ENCODE measurements around the gene GALNT16.

- TF ChIP-seq ZFP30 (CRISPR knock-in tag; IDR thresholded peaks at IDR 0.05) (no peak), ESRRG (CRISPR knock-in tag; IDR thresholded peaks at IDR 0.05) (no peak), GLIS3 (CRISPR knock-in tag; IDR thresholded peaks at IDR 0.05) (no peak), ISL1 (CRISPR knock-in tag; IDR thresholded peaks at IDR 0.05) (no peak), RARB (CRISPR knock-in tag; IDR thresholded peaks at IDR 0.05) (no peak), TCF4 (CRISPR knock-in tag; IDR thresholded peaks at IDR 0.05; ENCODE audit: borderline replicate concordance) (no peak), ZNF565 (CRISPR knock-in tag; conservative IDR thresholded peaks at IDR 0.05; ENCODE audit: low read depth) (no peak), OSR1 (CRISPR knock-in tag; IDR thresholded peaks at IDR 0.05) (no peak), SNAI2 (CRISPR knock-in tag; IDR thresholded peaks at IDR 0.05) (no peak)
- TF ChIP-seq, protein P1, sequence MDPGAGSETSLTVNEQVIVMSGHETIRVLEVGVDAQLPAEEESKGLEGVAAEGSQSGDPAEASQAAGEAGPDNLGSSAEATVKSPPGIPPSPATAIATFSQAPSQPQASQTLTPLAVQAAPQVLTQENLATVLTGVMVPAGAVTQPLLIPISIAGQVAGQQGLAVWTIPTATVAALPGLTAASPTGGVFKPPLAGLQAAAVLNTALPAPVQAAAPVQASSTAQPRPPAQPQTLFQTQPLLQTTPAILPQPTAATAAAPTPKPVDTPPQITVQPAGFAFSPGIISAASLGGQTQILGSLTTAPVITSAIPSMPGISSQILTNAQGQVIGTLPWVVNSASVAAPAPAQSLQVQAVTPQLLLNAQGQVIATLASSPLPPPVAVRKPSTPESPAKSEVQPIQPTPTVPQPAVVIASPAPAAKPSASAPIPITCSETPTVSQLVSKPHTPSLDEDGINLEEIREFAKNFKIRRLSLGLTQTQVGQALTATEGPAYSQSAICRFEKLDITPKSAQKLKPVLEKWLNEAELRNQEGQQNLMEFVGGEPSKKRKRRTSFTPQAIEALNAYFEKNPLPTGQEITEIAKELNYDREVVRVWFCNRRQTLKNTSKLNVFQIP (CRISPR knock-in tag; IDR thresholded peaks at IDR 0.05; ENCODE audit: borderline replicate concordance, low read depth): no peak
- TF ChIP-seq, protein P2, sequence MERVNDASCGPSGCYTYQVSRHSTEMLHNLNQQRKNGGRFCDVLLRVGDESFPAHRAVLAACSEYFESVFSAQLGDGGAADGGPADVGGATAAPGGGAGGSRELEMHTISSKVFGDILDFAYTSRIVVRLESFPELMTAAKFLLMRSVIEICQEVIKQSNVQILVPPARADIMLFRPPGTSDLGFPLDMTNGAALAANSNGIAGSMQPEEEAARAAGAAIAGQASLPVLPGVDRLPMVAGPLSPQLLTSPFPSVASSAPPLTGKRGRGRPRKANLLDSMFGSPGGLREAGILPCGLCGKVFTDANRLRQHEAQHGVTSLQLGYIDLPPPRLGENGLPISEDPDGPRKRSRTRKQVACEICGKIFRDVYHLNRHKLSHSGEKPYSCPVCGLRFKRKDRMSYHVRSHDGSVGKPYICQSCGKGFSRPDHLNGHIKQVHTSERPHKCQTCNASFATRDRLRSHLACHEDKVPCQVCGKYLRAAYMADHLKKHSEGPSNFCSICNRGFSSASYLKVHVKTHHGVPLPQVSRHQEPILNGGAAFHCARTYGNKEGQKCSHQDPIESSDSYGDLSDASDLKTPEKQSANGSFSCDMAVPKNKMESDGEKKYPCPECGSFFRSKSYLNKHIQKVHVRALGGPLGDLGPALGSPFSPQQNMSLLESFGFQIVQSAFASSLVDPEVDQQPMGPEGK (CRISPR knock-in tag; IDR thresholded peaks at IDR 0.05; ENCODE audit: borderline replicate concordance): no peak
Observed at GRCh38 chr14:69237142-69237541, 22.8 kb upstream of the GALNT16 start.

Measured in SK-N-SH treated with all-trans-retinoic acid at 6 μM for 48 hours (cell line).